ENCODE results near the gene PIK3CD. TPM values are rescaled to one million over a fixed set of nuclear protein-coding genes. Genes with fewer than 3 reads are reported as not detected.
"Not testable (repeated sequence)": the region's sequence is repeated elsewhere in the genome, so short reads cannot be mapped to it uniquely, and the experiment has no call there.

Gene PIK3CD
- total RNA-seq, 1 donor from 2014 or later = 14.5 TPM

GRCh38 chr1:9687874-9688582 is 36.5 kb downstream of the PIK3CD start:
- no peak for DNase-seq (ENCODE audit: low spot score)

- DNase-seq (ENCODE audit: low spot score) = no peak
Observed at GRCh38 chr1:9688599-9688998, 37.1 kb downstream of the PIK3CD start.

- peak; percentile 95 for DNase-seq (ENCODE audit: low spot score)
Observed at GRCh38 chr1:9689011-9689706, 37.6 kb downstream of the PIK3CD start.

- DNase-seq (ENCODE audit: low spot score) = no peak
Observed at GRCh38 chr1:9689971-9690381, 38.4 kb downstream of the PIK3CD start.

GRCh38 chr1:9690440-9691107 is 39.0 kb downstream of the PIK3CD start:
- no peak for DNase-seq (ENCODE audit: low spot score)

- DNase-seq (ENCODE audit: low spot score) = no peak
Observed at GRCh38 chr1:9691108-9691445, 39.5 kb downstream of the PIK3CD start.

- DNase-seq (ENCODE audit: low spot score) = no peak
Observed at GRCh38 chr1:9691691-9692090, 40.2 kb downstream of the PIK3CD start.

GRCh38 chr1:9696793-9697192 is 45.3 kb downstream of the PIK3CD start:
- no peak for DNase-seq (ENCODE audit: low spot score)

GRCh38 chr1:9699361-9699760 is 47.8 kb downstream of the PIK3CD start:
- DNase-seq (ENCODE audit: low spot score) = no peak

GRCh38 chr1:9700340-9700739 is 48.8 kb downstream of the PIK3CD start:
- DNase-seq (ENCODE audit: low spot score) = no peak

GRCh38 chr1:9701665-9702064 is 50.1 kb downstream of the PIK3CD start:
- DNase-seq (ENCODE audit: low spot score) = no peak

- DNase-seq (ENCODE audit: low spot score) = no peak
Observed at GRCh38 chr1:9703165-9703509, 51.6 kb downstream of the PIK3CD start.

GRCh38 chr1:9703681-9704080 is 52.1 kb downstream of the PIK3CD start:
- DNase-seq (ENCODE audit: low spot score) = no peak

GRCh38 chr1:9705337-9706093 is 54.0 kb downstream of the PIK3CD start:
- DNase-seq (ENCODE audit: low spot score) = no peak

GRCh38 chr1:9706178-9706577 is 54.6 kb downstream of the PIK3CD start:
- no peak for DNase-seq (ENCODE audit: low spot score)

- no peak for DNase-seq (ENCODE audit: low spot score)
Observed at GRCh38 chr1:9710037-9710436, 58.5 kb downstream of the PIK3CD start.

GRCh38 chr1:9711466-9712020 is 60.0 kb downstream of the PIK3CD start:
- DNase-seq (ENCODE audit: low spot score) = no peak

- not testable (repeated sequence) for DNase-seq (ENCODE audit: low spot score)
Observed at GRCh38 chr1:9712767-9713166, 61.2 kb downstream of the PIK3CD start.

- DNase-seq (ENCODE audit: low spot score) = no peak
Observed at GRCh38 chr1:9714257-9714718, 62.8 kb downstream of the PIK3CD start.

GRCh38 chr1:9715536-9716226 is 64.2 kb downstream of the PIK3CD start:
- DNase-seq (ENCODE audit: low spot score) = no peak

All from mesenteric fat pad (tissue), 1 donor.